Measurements from ENCODE around the gene RAB1B. TPM values are rescaled to one million over a fixed set of nuclear protein-coding genes. Genes with fewer than 3 reads are reported as not detected.

RAB1B gene
- 58.0 TPM for total RNA-seq

- ATAC-seq = peak; percentile 86
- DNase-seq (ENCODE audit: low spot score) = peak; percentile 100
Measured at GRCh38 chr11:66268244-66268951, at the start of gene RAB1B. TSS of gene RAB1B (plus strand) at chr11:66268639. CDS start at chr11:66268680, 41 bp downstream.

- DNase-seq (ENCODE audit: low spot score) = no peak
Measured at GRCh38 chr11:66218846-66219620, 49.4 kb upstream of the RAB1B start.

GRCh38 chr11:66219846-66220565 is 48.4 kb upstream of the RAB1B start:
- DNase-seq (ENCODE audit: low spot score) (no peak), ATAC-seq (no peak)

More at GRCh38 chr11:66218846-66219620, 49.4 kb upstream of the RAB1B start:
- no peak for ATAC-seq

GRCh38 chr11:66220566-66220935 is 47.9 kb upstream of the RAB1B start:
- DNase-seq (ENCODE audit: low spot score) (no peak), ATAC-seq (no peak)

GRCh38 chr11:66221012-66221411 is 47.4 kb upstream of the RAB1B start:
- no peak for ATAC-seq
- DNase-seq (ENCODE audit: low spot score) = no peak

GRCh38 chr11:66221726-66222236 is 46.7 kb upstream of the RAB1B start:
- ATAC-seq (no peak), DNase-seq (ENCODE audit: low spot score) (no peak)

- peak; percentile 100 for ATAC-seq
- DNase-seq (ENCODE audit: low spot score) = peak; percentile 92
Measured at GRCh38 chr11:66222358-66223149, 45.9 kb upstream of the RAB1B start.

- ATAC-seq (no peak), DNase-seq (ENCODE audit: low spot score) (no peak)
Measured at GRCh38 chr11:66224226-66224855, 44.1 kb upstream of the RAB1B start.

- DNase-seq (ENCODE audit: low spot score) (no peak), ATAC-seq (no peak)
Measured at GRCh38 chr11:66225066-66225465, 43.4 kb upstream of the RAB1B start.

GRCh38 chr11:66226101-66226500 is 42.3 kb upstream of the RAB1B start:
- no peak for DNase-seq (ENCODE audit: low spot score)
- no peak for ATAC-seq

GRCh38 chr11:66227700-66228099 is 40.7 kb upstream of the RAB1B start:
- no peak for DNase-seq (ENCODE audit: low spot score)
- ATAC-seq = no peak

GRCh38 chr11:66228521-66228920 is 39.9 kb upstream of the RAB1B start:
- ATAC-seq = no peak
- no peak for DNase-seq (ENCODE audit: low spot score)

- no peak for DNase-seq (ENCODE audit: low spot score)
- no peak for ATAC-seq
Measured at GRCh38 chr11:66230156-66230555, 38.3 kb upstream of the RAB1B start.

- no peak for ATAC-seq
Measured at GRCh38 chr11:66230978-66231377, 37.5 kb upstream of the RAB1B start.

GRCh38 chr11:66231561-66231960 is 36.9 kb upstream of the RAB1B start:
- no peak for ATAC-seq
- DNase-seq (ENCODE audit: low spot score) = no peak

More at GRCh38 chr11:66230978-66231377, 37.5 kb upstream of the RAB1B start:
- no peak for DNase-seq (ENCODE audit: low spot score)

- ATAC-seq (no peak), DNase-seq (ENCODE audit: low spot score) (no peak)
Measured at GRCh38 chr11:66232769-66233168, 35.7 kb upstream of the RAB1B start.

GRCh38 chr11:66233301-66233700 is 35.1 kb upstream of the RAB1B start:
- DNase-seq (ENCODE audit: low spot score) (no peak), ATAC-seq (no peak)

GRCh38 chr11:66235141-66235540 is 33.3 kb upstream of the RAB1B start:
- DNase-seq (ENCODE audit: low spot score) = no peak

GRCh38 chr11:66237867-66238266 is 30.6 kb upstream of the RAB1B start:
- DNase-seq (ENCODE audit: low spot score) (no peak), ATAC-seq (no peak)

More at GRCh38 chr11:66235141-66235540, 33.3 kb upstream of the RAB1B start:
- no peak for ATAC-seq

GRCh38 chr11:66238786-66239413 is 29.5 kb upstream of the RAB1B start:
- ATAC-seq (no peak), DNase-seq (ENCODE audit: low spot score) (no peak)

Measured in left lobe of liver (tissue), 2 donors.